Osteocyte (in vitro differentiated cells): ENCODE measurements around the gene BARX2. TPM values are rescaled to one million over a fixed set of nuclear protein-coding genes. Genes with fewer than 3 reads are reported as not detected.

ENCODE experiments used
- DNase-seq: peaks from one replicate; pipeline ENCODE4 v3.0.0; 2021; ENCODE audit warnings: mixed read lengths; ENCODE audit not compliant: unreplicated experiment; ENCODE audit errors: extremely low spot score
- H3K27ac Mint-ChIP-seq: one replicate; pipeline ENCODE4 v1.8.0; 2021; ENCODE audit warnings: mild to moderate bottlenecking, mixed read lengths; ENCODE audit not compliant: unreplicated experiment
- H3K27me3 Mint-ChIP-seq: one replicate; pipeline ENCODE4 v1.8.0; 2021; ENCODE audit warnings: mixed read lengths; ENCODE audit not compliant: unreplicated experiment
- H3K36me3 Mint-ChIP-seq: one replicate; pipeline ENCODE4 v1.8.0; 2021; ENCODE audit warnings: mixed read lengths; ENCODE audit not compliant: unreplicated experiment
- H3K4me1 Mint-ChIP-seq: one replicate; pipeline ENCODE4 v1.8.0; 2021; ENCODE audit warnings: mixed read lengths; ENCODE audit not compliant: unreplicated experiment
- H3K4me3 Mint-ChIP-seq: one replicate; pipeline ENCODE4 v1.8.0; 2021; ENCODE audit warnings: mild to moderate bottlenecking, moderate library complexity, mixed read lengths; ENCODE audit not compliant: unreplicated experiment
- H3K9me3 Mint-ChIP-seq: one replicate; pipeline ENCODE4 v1.8.0; 2021; ENCODE audit warnings: mixed read lengths; ENCODE audit not compliant: unreplicated experiment
- total RNA-seq: library from RNA; stranded (reverse); gene quantifications from 2 replicates; pipeline ENCODE4 v1.2.1, GENCODE V29; 2021
- TF ChIP-seq, protein P1 (sequence below): fragments of 200-600 bp; sonication (generic); IDR thresholded peaks from 2 replicates; pipeline ENCODE4 v1.5.0; 2021; ENCODE audit warnings: antibody characterized with exemption, mild to moderate bottlenecking, moderate library complexity

BARX2 gene
- total RNA-seq, 1 donor from 2014 or later = not detected

DNA sequence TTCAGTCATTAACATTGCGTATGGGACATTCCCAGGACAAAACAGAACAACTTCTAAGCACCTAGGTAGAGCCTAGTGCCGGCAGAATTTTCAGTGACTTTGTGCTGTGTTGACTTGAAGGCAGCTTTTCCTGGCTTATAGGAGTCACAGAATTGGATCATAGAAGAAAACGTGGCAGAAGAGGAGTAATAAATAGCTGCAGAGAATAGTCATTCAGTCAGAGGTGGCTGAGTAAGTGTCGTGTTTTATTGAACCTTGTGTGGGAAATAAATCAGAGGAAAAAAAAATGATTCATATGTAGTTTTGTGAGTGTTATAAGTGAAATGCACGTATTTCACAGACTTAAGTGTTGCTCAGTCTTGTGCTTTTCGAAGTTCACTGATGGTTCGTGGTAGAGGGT is 2.1 kb downstream of the BARX2 start:
- H3K4me3 Mint-ChIP-seq = no peak overlapping the region

DNA sequence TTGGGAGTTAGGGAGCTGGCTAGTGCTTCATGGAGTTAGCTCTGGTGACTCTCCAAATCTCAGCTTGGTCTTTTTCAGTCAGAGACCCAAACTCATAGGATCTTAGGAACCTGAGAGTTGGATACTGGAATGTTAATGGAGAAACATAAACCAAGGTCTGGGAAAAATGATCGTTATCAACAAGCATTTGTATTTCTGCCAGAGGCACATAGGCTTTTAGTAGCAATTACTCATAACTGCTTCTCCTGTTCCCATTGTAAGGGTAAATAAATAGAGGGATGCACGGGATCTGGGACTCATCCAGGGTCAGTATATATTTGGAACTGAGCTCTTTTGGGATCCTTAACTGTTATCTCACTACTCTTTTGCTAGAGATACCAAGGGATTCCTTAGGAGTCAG is 4.8 kb downstream of the BARX2 start:
- no peak overlapping the region for H3K27ac Mint-ChIP-seq

More for the DNA sequence above, 2.1 kb downstream of the BARX2 start:
- Mint-ChIP-seq H3K9me3 (no peaks in the 10 kb centered on the region), H3K27ac (no peak overlapping the region), H3K36me3 (no peaks in the 10 kb centered on the region), H3K4me1 (peaks cover 26% of the 10 kb centered on the region), H3K27me3 (peaks cover 81% of the 10 kb centered on the region)
- TF ChIP-seq, protein P1, sequence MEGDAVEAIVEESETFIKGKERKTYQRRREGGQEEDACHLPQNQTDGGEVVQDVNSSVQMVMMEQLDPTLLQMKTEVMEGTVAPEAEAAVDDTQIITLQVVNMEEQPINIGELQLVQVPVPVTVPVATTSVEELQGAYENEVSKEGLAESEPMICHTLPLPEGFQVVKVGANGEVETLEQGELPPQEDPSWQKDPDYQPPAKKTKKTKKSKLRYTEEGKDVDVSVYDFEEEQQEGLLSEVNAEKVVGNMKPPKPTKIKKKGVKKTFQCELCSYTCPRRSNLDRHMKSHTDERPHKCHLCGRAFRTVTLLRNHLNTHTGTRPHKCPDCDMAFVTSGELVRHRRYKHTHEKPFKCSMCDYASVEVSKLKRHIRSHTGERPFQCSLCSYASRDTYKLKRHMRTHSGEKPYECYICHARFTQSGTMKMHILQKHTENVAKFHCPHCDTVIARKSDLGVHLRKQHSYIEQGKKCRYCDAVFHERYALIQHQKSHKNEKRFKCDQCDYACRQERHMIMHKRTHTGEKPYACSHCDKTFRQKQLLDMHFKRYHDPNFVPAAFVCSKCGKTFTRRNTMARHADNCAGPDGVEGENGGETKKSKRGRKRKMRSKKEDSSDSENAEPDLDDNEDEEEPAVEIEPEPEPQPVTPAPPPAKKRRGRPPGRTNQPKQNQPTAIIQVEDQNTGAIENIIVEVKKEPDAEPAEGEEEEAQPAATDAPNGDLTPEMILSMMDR = no peak
- no peak for DNase-seq

DNA sequence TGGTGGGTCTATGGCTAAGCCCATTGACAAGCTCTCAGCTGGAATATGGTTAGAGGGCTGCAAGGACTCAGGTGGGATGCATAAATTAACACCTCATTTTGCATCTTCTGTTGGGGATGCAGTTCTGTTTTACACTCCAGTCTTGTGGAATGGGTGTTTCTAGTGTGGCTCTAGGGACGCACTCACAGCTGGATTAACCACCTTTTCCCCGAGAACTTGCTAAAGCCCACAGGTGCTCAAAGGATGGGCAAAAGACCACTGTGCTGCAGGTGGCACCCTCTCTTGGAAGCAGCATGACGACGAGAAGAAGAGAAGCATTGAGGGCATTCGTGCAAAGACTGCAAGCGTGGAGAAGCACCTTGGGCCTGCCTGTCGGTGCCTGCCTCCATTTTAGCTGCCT is 6.9 kb downstream of the BARX2 start:
- peaks cover 5% of the 10 kb centered on the region for H3K4me1 Mint-ChIP-seq
- H3K4me3 Mint-ChIP-seq = no peak overlapping the region
- H3K27ac Mint-ChIP-seq = no peak overlapping the region
- TF ChIP-seq, protein P1 = no peak
- H3K27me3 Mint-ChIP-seq = peaks cover 76% of the 10 kb centered on the region
- no peaks in the 10 kb centered on the region for H3K36me3 Mint-ChIP-seq
- no peak for DNase-seq
- H3K9me3 Mint-ChIP-seq = no peaks in the 10 kb centered on the region

More for the DNA sequence above, 4.8 kb downstream of the BARX2 start:
- no peak for DNase-seq
- Mint-ChIP-seq H3K36me3 (no peaks in the 10 kb centered on the region), H3K27me3 (peaks cover 76% of the 10 kb centered on the region), H3K4me3 (no peak overlapping the region), H3K4me1 (peaks cover 3% of the 10 kb centered on the region), H3K9me3 (no peaks in the 10 kb centered on the region)
- TF ChIP-seq, protein P1 = no peak

DNA sequence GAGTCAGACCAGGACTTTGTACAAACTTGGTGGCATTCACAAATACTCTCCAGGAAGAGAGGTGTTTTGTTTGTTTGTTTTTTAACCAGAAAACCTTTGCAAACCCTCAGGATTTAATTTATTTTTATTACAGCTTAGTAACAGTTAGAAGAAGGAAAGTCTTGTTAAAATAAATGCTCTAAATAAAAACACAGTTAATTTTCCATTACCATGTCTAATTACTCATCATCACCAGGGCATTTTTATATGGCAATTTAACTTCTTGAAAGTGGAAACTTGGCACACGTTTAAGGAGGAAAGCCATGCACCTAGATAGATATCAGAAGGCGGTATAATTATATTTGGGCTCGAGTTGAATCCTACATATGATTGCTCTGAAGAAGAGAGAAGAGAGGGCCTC is 7.4 kb downstream of the BARX2 start:
- peaks cover 75% of the 10 kb centered on the region for H3K27me3 Mint-ChIP-seq
- DNase-seq = no peak
- peaks cover 5% of the 10 kb centered on the region for H3K4me1 Mint-ChIP-seq
- H3K4me3 Mint-ChIP-seq = no peak overlapping the region
- H3K9me3 Mint-ChIP-seq = no peaks in the 10 kb centered on the region
- H3K27ac Mint-ChIP-seq = no peak overlapping the region
- TF ChIP-seq, protein P1 = no peak
- no peaks in the 10 kb centered on the region for H3K36me3 Mint-ChIP-seq

DNA sequence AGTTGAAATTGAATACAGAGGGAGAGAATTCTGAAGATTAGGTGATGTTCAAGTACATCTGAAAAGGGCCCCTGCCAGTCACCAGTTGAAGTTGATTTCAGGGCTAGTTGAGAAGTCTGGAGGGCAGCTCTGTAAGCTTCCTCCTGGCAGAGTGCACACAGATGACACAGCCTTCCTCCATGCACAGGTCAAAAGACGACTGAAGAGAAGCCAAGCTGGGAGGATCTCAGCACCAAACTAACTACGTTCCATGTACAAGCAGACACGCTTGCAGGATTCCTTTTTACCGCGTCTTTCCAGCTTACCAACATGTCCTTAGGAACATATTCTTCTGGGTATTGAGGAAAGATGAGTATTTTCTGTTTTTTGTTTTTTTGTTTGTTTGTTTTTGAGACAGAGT is 7.9 kb downstream of the BARX2 start:
- Mint-ChIP-seq H3K27ac (no peak overlapping the region), H3K36me3 (no peaks in the 10 kb centered on the region)

More for the DNA sequence above, 7.9 kb downstream of the BARX2 start:
- DNase-seq = no peak
- Mint-ChIP-seq H3K27me3 (peaks cover 77% of the 10 kb centered on the region), H3K9me3 (no peaks in the 10 kb centered on the region), H3K4me1 (peaks cover 5% of the 10 kb centered on the region), H3K4me3 (no peak overlapping the region)
- TF ChIP-seq, protein P1 = no peak
